ENCODE data around the gene HIRA. TPM values are rescaled to one million over a fixed set of nuclear protein-coding genes. Genes with fewer than 3 reads are reported as not detected.
A peak's percentile ranks its signal among the peaks of the same experiment; 100 is the strongest.

Gene HIRA
- total RNA-seq, 1 donor from 2014 or later, result 36.2 TPM

DNA sequence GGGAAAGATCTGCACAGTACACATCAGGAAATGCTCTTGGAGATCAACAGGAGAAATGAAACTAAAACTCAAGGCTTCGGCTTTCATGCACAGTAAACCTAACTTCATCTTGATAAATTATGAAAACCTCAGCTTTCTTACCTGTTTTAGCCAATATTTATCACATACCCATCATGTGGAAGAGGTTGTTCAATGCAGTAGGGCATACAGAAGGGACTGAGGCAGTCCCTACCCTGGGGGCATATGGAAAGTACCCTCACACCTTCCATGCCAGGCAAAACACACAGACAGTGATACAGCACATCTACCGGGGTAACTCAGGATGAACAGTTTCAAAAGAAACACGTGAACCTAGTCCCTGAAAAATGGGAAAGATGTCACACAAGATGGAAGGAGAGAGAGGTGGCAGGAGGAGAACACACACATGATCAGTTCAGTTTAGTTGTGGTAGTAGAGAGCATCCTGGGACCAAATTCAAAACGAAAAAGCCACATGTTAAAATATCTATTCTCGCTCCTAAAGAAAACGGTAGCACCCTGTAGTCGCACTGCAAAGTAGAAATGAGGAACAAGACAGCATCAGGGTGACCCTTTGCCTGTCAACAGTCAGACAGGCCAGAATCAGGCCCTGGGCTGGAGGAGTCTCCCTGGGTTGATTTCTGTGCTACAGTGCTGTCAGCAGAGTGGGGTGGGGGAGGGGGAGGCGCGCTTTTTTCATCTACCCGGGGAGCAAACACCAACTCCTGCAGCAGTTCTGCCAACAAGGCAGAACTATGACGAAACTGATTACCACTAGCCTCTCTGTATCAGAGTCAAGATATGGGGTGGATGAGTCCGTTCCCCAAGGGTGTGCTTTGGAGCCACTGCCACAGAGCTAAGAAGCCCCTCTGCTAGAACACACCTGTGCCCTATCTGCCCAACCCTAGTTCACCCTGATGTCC lies 1.3 kb downstream of the HIRA start:
- H3K27ac ChIP-seq, result no peak overlapping the region
- peaks cover 0 to 22% of the 10 kb centered on the region in 2 donors for H3K4me1 ChIP-seq
- no peaks in the 10 kb centered on the region for H3K27me3 ChIP-seq
- intact Hi-C loops (cut with DNase I), result loop anchor here (2.0 to 5.0 kb wide), 2 partner anchors 251 to 287 kb away; partner anchors contain the start of gene SLC25A1
- peak overlapping the region; percentile 66 to 99 for H3K4me3 ChIP-seq
- H3K36me3 ChIP-seq, result peaks cover 0 to 4% of the 10 kb centered on the region in 2 donors
- no peaks in the 10 kb centered on the region for H3K9me3 ChIP-seq
- no peak for DNase-seq (ENCODE audit: low spot score in 2 of 2)
- TF ChIP-seq, protein P1, sequence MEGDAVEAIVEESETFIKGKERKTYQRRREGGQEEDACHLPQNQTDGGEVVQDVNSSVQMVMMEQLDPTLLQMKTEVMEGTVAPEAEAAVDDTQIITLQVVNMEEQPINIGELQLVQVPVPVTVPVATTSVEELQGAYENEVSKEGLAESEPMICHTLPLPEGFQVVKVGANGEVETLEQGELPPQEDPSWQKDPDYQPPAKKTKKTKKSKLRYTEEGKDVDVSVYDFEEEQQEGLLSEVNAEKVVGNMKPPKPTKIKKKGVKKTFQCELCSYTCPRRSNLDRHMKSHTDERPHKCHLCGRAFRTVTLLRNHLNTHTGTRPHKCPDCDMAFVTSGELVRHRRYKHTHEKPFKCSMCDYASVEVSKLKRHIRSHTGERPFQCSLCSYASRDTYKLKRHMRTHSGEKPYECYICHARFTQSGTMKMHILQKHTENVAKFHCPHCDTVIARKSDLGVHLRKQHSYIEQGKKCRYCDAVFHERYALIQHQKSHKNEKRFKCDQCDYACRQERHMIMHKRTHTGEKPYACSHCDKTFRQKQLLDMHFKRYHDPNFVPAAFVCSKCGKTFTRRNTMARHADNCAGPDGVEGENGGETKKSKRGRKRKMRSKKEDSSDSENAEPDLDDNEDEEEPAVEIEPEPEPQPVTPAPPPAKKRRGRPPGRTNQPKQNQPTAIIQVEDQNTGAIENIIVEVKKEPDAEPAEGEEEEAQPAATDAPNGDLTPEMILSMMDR (IDR thresholded peaks at IDR 0.05), result no peak

DNA sequence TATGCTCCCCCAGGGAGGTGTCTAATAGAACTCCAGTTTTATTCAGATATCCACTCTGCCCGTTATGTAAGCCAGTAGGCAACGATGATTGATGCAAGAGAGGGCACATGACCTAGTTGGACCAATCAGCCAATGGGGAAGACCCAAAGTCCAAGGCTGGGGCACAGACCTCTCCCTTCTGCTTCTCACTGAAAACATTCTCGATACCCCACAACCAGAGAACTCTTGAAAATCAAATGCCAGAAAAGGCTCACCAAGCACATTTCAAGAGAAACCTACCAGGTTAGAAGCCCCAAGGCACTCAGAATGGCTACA lies 7.4 kb downstream of the HIRA start:
- TF ChIP-seq, protein P1 (IDR thresholded peaks at IDR 0.05), result no peak
- Histone ChIP-seq H3K27me3 (no peaks in the 10 kb centered on the region), H3K27ac (no peak overlapping the region), H3K4me3 (no peak overlapping the region), H3K36me3 (peaks cover 0 to 2% of the 10 kb centered on the region in 2 donors), H3K4me1 (peaks cover 0 to 7% of the 10 kb centered on the region in 2 donors), H3K9me3 (no peaks in the 10 kb centered on the region)
- intact Hi-C loops (cut with DNase I), result no loop called here
- no peak for DNase-seq (ENCODE audit: low spot score in 2 of 2)

DNA sequence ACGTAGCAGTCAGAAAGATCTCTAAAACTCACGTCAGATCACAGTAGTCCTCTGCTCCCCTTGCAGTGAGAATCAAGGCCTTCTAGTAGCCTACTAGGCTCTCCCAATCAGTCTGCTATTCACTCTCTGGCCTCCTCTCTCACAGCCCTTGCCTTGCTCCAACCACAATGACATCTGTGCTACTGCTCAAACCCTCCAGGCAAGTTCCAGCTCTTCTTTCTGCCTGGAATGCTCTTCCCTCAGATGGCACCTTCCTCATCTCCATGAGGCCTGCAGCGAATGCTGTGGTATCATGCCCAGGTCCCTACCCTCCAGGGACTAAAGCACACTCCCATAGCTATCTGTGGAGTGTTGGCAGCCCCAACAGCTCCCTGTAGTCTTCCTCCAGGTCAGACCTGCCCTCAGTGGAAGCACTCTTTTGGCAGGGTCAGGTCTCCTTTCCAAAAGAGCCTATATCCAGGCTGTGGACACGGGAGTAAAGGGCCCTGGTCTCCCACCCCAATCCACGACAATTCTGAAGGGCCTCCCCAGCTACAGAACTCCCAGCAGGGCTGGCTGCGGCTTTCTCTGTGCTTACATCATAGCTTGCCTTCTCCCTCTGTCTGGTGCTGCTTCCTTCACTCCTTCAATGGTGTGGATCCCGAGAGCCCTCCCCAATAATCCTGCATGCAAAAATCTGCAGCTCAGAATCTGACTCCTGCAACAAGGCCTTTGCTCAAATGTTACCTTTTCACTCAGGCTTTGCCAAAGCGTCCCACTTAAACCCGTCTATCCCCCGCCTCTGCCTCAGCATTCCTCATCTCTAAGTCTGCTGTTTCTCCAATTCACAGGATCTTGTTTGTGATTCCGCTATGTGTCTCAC lies 8.9 kb downstream of the HIRA start:
- TF ChIP-seq, protein P1 (IDR thresholded peaks at IDR 0.05), result no peak
- H3K27ac ChIP-seq, result no peak overlapping the region
- intact Hi-C loops (cut with DNase I), result no loop called here

DNA sequence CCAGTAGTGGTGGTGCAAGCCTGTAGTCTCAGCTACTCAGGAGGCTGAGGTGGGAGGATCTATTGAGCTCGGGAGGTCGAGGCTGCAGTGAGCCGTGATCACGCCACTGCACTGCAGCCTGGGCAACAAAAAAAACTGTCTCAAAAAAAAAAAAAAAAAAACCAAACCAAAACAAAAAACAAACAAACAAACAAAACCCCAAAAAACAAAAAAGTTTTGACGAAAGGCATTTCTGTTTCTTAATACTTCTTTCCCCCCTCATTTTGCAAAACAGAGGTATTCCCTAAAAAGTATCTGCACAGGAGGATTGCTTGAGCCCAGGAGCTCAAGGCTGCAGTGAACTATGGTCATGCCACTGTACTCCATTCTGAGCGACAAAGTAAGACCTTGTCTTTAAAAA lies 11.2 kb downstream of the HIRA start:
- intact Hi-C loops (cut with DNase I), result no loop called here
- Histone ChIP-seq H3K4me3 (no peak overlapping the region), H3K4me1 (peaks cover 0 to 7% of the 10 kb centered on the region in 2 donors), H3K27ac (no peak overlapping the region), H3K9me3 (no peaks in the 10 kb centered on the region), H3K27me3 (no peaks in the 10 kb centered on the region), H3K36me3 (peaks cover 0 to 2% of the 10 kb centered on the region in 2 donors)
- TF ChIP-seq, protein P1 (IDR thresholded peaks at IDR 0.05), result no peak
- no peak for DNase-seq (ENCODE audit: low spot score in 2 of 2)

More for the DNA sequence above, 8.9 kb downstream of the HIRA start:
- Histone ChIP-seq H3K4me1 (peaks cover 0 to 7% of the 10 kb centered on the region in 2 donors), H3K4me3 (no peak overlapping the region), H3K36me3 (peaks cover 0 to 2% of the 10 kb centered on the region in 2 donors), H3K27me3 (no peaks in the 10 kb centered on the region), H3K9me3 (no peaks in the 10 kb centered on the region)
- no peak for DNase-seq (ENCODE audit: low spot score in 2 of 2)

DNA sequence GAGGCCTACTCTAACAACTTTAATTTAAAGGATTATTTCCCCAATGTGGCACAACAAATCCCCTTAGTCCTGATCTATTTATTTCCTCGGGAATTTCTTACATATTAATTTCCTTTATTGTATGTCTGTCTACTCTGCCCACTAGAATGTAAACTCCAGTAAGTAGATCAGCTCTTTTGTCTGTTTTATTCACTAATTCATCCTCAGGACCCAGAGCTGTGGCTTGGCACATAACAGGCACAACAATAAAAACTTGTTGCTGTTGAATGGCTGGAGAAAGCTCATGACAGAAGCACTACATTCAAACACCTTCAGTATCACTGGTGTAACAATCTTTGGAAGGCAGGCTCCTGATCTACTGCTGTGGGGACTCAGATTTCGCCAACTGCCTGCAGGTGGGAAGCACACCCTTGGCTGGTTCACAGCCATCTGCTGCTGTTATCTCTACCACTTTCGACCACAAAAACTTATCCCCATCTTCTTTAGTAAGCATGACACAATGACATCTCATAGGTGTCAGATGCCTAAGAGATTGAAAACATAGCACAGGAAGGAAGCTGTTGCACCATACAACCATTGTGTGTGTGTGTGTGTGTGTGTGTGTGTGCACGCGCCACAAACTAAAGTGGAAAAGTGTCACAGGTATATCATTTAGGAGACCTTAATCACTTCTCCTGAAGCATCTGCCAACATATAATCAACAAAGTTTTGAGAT lies 11.9 kb downstream of the HIRA start:
- H3K9me3 ChIP-seq, result no peaks in the 10 kb centered on the region
- peaks cover 0 to 7% of the 10 kb centered on the region in 2 donors for H3K4me1 ChIP-seq
- TF ChIP-seq, protein P1 (IDR thresholded peaks at IDR 0.05), result no peak
- DNase-seq (ENCODE audit: low spot score in 2 of 2), result no peak
- H3K4me3 ChIP-seq, result no peak overlapping the region
- intact Hi-C loops (cut with DNase I), result no loop called here
- no peaks in the 10 kb centered on the region for H3K27me3 ChIP-seq
- H3K36me3 ChIP-seq, result no peaks in the 10 kb centered on the region
- H3K27ac ChIP-seq, result no peak overlapping the region

Measured in ascending aorta (tissue), 2 donors.